A549 (cell line): ENCODE results near the gene IL4I1.

Experiments used
- BCL3 ChIP-seq: fragments of >200 bp; sonication (Bioruptor Twin); formaldehyde crosslinking; IDR thresholded peaks from 3 replicates; pipeline ENCODE4 v1.6.1; 2016
- CTCF ChIP-seq: fragments of >200 bp; sonication (Bioruptor Twin); formaldehyde crosslinking; IDR thresholded peaks from 3 replicates; pipeline ENCODE4 v1.5.1; 2016

GRCh38 chr19:49920624-49921363, 24.1 kb upstream of the IL4I1 start:
- TF ChIP-seq CTCF (no peak), BCL3 (no peak)
